GM13976 (cell line): ENCODE results near the gene ZNF521.

Experiments
- DNase-seq: peaks from one replicate; pipeline ENCODE4 v3.0.0; 2012; ENCODE audit warnings: low spot score
- in situ Hi-C: fragments of 300-500 bp; cut with MboI; formaldehyde crosslinking; loops from one replicate; pipeline ENCODE4 v1.12.0; 2022; ENCODE audit warnings: low sequenced_read_pairs, mixed read lengths, inconsistent platforms; ENCODE audit not compliant: unreplicated experiment
- TF ChIP-seq, protein P1 (sequence below): IDR thresholded peaks from 2 replicates; pipeline ENCODE4 v1.5.1; 2012; ENCODE audit warnings: borderline replicate concordance, mild to moderate bottlenecking; ENCODE audit not compliant: insufficient read depth; ENCODE audit errors: extremely low read depth, missing control alignments, control extremely low read depth

Gene ZNF521

DNA sequence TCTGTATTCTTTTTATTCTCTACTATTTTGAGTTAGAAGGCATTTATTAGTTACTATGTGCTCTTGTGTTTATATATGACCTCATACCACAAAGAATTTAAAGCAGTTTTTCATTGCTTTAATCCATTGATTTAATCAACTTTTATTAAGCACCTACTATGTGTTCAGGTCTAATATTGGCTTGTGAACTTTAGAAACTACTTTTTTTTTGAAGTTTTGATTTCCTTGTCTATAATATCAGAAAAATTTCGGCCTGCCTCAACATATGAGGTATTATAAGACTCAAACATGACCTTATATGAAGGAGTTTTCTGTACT, 117.7 kb downstream of the ZNF521 start:
- in situ Hi-C loops = no loop called here
- TF ChIP-seq, protein P1, sequence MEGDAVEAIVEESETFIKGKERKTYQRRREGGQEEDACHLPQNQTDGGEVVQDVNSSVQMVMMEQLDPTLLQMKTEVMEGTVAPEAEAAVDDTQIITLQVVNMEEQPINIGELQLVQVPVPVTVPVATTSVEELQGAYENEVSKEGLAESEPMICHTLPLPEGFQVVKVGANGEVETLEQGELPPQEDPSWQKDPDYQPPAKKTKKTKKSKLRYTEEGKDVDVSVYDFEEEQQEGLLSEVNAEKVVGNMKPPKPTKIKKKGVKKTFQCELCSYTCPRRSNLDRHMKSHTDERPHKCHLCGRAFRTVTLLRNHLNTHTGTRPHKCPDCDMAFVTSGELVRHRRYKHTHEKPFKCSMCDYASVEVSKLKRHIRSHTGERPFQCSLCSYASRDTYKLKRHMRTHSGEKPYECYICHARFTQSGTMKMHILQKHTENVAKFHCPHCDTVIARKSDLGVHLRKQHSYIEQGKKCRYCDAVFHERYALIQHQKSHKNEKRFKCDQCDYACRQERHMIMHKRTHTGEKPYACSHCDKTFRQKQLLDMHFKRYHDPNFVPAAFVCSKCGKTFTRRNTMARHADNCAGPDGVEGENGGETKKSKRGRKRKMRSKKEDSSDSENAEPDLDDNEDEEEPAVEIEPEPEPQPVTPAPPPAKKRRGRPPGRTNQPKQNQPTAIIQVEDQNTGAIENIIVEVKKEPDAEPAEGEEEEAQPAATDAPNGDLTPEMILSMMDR = no peak

DNA sequence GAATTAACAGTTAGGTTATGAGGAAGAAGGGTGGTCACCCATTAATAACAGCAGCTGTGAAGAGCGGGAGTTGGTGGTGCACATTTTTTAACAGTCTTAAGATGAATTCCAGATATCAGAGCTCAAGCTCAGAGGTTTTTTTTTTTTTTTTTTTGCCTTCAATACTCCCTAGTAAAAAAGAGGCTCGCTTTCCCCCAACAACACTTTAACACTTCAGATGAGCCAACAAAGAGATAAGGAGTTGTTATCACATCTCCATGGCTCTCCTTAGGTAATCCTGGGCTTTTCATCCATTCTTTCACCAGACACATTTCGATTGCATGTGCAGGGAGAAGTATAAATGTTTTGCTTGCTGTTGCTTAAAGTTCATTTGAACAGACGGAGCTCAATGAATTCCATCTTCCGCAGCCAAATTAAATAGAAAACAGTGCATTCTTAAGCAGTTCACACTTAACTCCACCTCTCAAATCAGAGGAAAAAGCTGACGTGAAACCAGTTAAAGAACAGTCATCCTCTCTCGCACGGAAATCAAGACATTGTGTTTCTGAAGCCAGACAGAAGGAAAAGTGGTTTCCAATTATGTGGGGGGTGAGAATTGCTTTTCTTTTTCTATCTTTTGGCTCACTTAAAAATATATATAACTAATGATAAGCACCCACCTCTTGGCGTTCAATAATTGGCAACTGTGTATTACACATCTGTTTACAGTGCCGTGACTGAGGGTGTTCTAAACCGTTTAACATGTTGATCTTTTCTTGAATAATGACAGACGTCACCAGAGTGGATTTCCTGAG, 118.2 kb downstream of the ZNF521 start:
- in situ Hi-C loops = no loop called here
- TF ChIP-seq, protein P1 = no peak
- DNase-seq = no peak

More for the DNA sequence above, 117.7 kb downstream of the ZNF521 start:
- no peak for DNase-seq

DNA sequence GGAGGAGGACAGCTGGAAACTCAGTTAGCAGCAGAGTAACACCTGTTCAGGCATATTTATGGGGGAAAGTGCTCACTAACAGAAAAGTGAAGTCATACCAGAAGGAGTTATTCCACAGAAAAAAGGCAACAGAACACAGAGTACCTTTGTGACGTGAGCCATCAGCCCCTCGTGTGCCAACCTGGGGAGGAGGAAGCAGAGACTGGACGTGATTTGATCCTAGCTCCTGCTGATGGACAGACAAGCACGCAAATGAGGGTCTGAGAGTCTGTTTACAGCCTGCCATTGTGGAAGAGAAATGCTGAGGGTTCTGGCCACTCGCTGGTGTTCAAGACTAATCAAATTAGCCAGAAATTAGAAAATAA, 120.7 kb downstream of the ZNF521 start:
- TF ChIP-seq, protein P1 = no peak
- in situ Hi-C loops = no loop called here
- DNase-seq = no peak

DNA sequence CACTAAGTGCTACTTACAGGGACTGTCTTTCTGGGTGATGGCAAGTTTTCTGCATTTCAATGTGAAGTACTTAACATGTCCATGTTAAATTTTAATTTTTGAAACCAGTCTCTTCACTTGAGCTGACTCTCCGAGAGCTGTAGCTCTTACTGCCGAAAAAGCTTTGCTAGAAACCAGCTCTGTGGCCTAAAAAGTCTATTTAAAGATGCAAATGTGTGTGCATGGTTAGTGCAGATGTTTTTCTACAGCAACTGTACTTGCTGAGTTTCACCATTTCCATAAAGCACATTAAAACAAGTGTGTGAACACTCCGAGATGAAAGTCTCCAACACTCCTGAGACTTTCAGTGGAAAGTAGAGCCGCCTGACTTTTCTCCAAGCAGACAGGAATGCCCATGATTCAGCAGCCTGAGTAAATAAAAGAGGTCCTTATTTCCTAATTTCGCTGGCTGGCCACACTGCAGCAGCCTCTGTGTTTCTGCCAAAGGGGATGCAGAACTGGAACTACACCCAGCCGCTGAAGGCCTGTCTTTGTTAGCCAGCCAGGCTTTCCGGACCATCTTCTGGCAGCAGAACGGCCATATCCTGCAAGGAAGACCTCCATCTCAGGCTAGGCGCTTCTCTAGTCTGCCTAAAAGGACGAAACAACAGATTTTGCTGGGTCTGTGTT, 121.2 kb downstream of the ZNF521 start:
- in situ Hi-C loops = no loop called here
- TF ChIP-seq, protein P1 = no peak
- no peak for DNase-seq

DNA sequence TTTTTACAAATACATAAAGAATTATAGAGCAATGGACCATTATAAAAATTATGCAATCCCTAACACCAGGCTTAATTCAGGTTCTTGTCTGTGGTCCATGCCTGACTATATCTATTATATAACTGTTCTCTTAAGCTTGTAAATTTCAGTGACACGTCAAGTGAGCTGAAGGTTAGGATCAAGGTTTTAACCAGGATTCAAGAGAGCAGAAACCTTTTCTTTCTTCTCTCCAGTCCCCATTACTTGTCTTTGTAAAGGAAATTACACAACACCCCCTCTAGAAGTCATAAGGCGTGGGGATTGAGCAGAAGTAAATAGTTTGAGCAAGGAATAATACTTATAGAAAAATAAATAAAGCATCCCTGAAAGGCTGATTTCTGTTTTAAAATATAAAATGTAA, 122.0 kb downstream of the ZNF521 start:
- DNase-seq = no peak
- TF ChIP-seq, protein P1 = no peak
- in situ Hi-C loops = no loop called here

DNA sequence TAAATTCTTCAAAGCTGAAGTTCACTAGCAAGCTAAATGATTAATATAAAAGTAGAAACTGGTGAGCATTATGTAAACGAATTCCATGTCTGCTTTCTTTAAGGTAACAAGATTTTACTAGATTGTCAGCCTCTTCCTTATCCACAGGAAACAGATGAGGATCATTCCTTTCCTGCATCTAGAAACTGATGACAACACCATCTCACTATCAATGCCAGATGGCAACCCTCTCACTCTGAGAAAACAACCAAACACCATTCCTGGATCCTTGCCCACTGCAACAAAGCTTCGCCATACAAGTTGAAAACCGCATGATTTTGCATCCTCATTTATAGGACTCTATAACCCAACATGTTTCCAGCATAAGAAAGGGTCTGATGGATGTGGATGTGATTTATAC, 122.9 kb downstream of the ZNF521 start:
- TF ChIP-seq, protein P1 = no peak
- DNase-seq = no peak
- in situ Hi-C loops = no loop called here

DNA sequence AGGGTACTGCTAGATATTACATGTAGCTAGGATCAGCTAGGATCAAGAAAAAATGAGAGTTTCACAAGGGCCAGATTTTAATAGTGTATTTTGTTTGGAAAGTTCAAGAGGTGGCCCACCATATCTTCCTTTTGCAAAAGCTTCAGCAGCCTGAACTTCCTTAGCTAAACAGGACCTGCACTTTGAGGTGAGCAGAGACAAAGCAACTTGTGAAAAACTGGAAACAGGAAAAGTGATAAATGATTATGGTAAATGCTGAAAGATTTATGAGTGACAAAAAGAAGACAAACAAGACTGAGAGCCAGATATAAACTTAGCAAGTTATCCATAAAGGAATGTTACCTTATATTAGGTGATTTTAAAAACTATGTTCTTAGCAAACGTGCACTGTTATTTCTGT, 123.6 kb downstream of the ZNF521 start:
- in situ Hi-C loops = no loop called here
- no peak for DNase-seq
- TF ChIP-seq, protein P1 = no peak
